Peyer's patch (tissue), 4 donors: Measurements from ENCODE around the gene MRPL49.

Experiments
- POLR2A ChIP-seq, 2 donors: fragments of 450-650 bp; IDR thresholded peaks; one replicate each; pipeline ENCODE4 v1.5.1; 2017; ENCODE audit warnings: antibody characterized with exemption in 2 of 2, mild to moderate bottlenecking in 2 of 2, moderate library complexity in 2 of 2
- TF ChIP-seq, protein P1 (sequence below), 6 experiments: fragments of 450-650 bp in 4 of 6; fragments of 200-600 bp in 2 of 6; sonication (generic) in 1 of 6; IDR thresholded peaks; one replicate each; pipeline ENCODE4 v1.5.1; 2017 to 2019; ENCODE audit warnings: antibody characterized with exemption in 6 of 6, mild to moderate bottlenecking in 3 of 6, moderate library complexity in 1 of 6

DNA sequence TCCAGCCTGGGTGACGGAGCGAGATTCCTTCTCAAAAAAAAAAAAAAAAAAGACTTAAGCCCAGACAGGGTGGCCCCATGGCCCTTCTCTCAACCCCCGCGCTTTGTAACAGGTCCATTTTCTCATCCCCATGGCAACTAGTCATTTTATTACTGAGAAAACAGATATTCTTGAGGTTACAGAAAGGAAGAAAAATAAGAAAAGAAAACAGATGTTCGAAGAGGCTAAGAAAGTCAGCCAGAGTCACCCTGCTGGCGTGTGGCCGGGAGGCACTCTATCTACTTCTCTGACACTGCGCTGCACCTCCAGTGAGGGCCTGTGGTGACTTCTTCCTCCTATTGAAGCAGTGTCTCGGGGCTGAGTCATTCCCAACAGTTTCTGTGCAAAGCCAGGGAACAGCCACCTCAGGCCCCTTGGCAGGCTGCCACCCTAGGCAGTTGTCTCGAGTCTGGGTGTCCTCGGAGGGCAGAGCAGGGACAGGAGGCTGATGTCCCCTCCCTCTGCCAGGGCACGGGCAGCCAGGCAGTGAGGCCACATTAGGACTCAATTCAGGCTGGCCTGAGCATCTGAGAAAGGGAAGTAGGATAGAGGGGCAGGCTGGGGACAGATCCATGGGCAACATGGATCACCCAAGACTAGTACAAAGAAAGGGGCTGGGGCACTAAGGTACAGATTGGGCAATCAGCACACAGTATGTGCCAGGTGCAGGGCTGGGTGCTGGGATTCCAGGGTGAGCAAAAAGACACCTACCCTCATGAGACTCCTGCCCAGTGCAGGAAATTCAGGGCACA lies 28.6 kb downstream of the MRPL49 start:
- TF ChIP-seq, protein P1, sequence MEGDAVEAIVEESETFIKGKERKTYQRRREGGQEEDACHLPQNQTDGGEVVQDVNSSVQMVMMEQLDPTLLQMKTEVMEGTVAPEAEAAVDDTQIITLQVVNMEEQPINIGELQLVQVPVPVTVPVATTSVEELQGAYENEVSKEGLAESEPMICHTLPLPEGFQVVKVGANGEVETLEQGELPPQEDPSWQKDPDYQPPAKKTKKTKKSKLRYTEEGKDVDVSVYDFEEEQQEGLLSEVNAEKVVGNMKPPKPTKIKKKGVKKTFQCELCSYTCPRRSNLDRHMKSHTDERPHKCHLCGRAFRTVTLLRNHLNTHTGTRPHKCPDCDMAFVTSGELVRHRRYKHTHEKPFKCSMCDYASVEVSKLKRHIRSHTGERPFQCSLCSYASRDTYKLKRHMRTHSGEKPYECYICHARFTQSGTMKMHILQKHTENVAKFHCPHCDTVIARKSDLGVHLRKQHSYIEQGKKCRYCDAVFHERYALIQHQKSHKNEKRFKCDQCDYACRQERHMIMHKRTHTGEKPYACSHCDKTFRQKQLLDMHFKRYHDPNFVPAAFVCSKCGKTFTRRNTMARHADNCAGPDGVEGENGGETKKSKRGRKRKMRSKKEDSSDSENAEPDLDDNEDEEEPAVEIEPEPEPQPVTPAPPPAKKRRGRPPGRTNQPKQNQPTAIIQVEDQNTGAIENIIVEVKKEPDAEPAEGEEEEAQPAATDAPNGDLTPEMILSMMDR (IDR thresholded peaks at IDR 0.05), result peak in 1 of 6 experiments; percentile 8
- TF ChIP-seq POLR2A (IDR thresholded peaks at IDR 0.05), result peak in 1 of 2 donors; percentile 46
